Panc1 (cell line): Measurements from ENCODE around the gene PLEKHD1. TPM values are rescaled to one million over a fixed set of nuclear protein-coding genes. Genes with fewer than 3 reads are reported as not detected.

Source experiments
- ATAC-seq: fragments of 200-7000 bp; cut with Tn5 transposase; 2 replicates; pipeline ENCODE4 v1.9.1; 2020; ENCODE audit warnings: mild to moderate bottlenecking, moderate library complexity
- BruUV-seq: library from RNA; stranded (reverse); fragments of 400-500 nt; replicated peaks from 2 replicates; lab custom pipeline; 2021; lab: Mats Ljungman, UMichigan
- CTCF ChIA-PET: fragments of 300-600 bp; sonication (Branson Sonifier 250); formaldehyde crosslinking; loops from one replicate; lab custom pipeline; 2022; ENCODE audit warnings: antibody characterized with exemption; lab: Charles Lee
- POLR2A ChIA-PET: fragments of 300-600 bp; sonication (Branson Sonifier 250); formaldehyde crosslinking; loops from one replicate; lab custom pipeline; 2022; ENCODE audit warnings: antibody characterized with exemption; lab: Charles Lee
- DNase-seq: peaks from one replicate; pipeline ENCODE4 v3.0.0-alpha.2; 2010; ENCODE audit warnings: low read depth, low spot score
- H3K27ac ChIP-seq: 2 replicates; pipeline ENCODE4 v1.5.1; 2011; ENCODE audit warnings: mild to moderate bottlenecking, low read length, inconsistent platforms
- H3K27me3 ChIP-seq: fragments of 200-500 bp; sonication (Bioruptor generic); 2 replicates; pipeline ENCODE4 v1.6.0; 2014; ENCODE audit warnings: low read length, inconsistent platforms; ENCODE audit not compliant: control insufficient read depth, insufficient read depth
- H3K36me3 ChIP-seq: fragments of 200-500 bp; sonication (Bioruptor generic); 2 replicates; pipeline ENCODE4 v1.5.1; 2014; ENCODE audit warnings: inconsistent platforms, mild to moderate bottlenecking, low read length, moderate library complexity; ENCODE audit not compliant: control insufficient read depth, insufficient read depth
- H3K4me1 ChIP-seq: 2 replicates; pipeline ENCODE4 v1.5.1; 2011; ENCODE audit warnings: inconsistent platforms, mild to moderate bottlenecking, low read length, moderate library complexity; ENCODE audit not compliant: control insufficient read depth, insufficient read depth
- H3K4me3 ChIP-seq, 2 experiments: 2 replicates each; pipeline ENCODE4 v1.5.1; 2011 to 2012; ENCODE audit warnings: low read depth in 2 of 2, low read length in 2 of 2, mild to moderate bottlenecking in 2 of 2, inconsistent platforms in 1 of 2, moderate library complexity in 1 of 2
- H3K9me3 ChIP-seq: fragments of 200-500 bp; sonication (Bioruptor generic); 2 replicates; pipeline ENCODE4 v1.5.1; 2014; ENCODE audit warnings: low read depth, mild to moderate bottlenecking, inconsistent platforms, low read length, moderate library complexity; ENCODE audit not compliant: control insufficient read depth, insufficient read depth
- CTCF ChIP-seq: fragments of 450-650 bp; IDR thresholded peaks from 2 replicates; pipeline ENCODE4 v1.5.1; 2017; ENCODE audit warnings: mild to moderate bottlenecking
- POLR2AphosphoS5 ChIP-seq: IDR thresholded peaks from 2 replicates; pipeline ENCODE4 v1.6.1; 2012; ENCODE audit warnings: mild to moderate bottlenecking, low read depth, low read length, moderate library complexity
- REST ChIP-seq, 2 experiments: IDR thresholded peaks; 2 replicates each; pipeline ENCODE4 v1.6.1; 2011 to 2012; ENCODE audit warnings: low read depth in 2 of 2, control low read depth in 1 of 2, low read length in 1 of 2, mild to moderate bottlenecking in 1 of 2, moderate library complexity in 1 of 2; ENCODE audit not compliant: insufficient read depth in 1 of 2
- SIN3A ChIP-seq: IDR thresholded peaks from 2 replicates; pipeline ENCODE4 v1.6.1; 2012; ENCODE audit warnings: low read depth, mild to moderate bottlenecking, low read length, moderate library complexity, borderline replicate concordance; ENCODE audit not compliant: insufficient read depth
- TCF7L2 ChIP-seq: IDR thresholded peaks from 2 replicates; pipeline ENCODE4 v1.6.1; 2011; ENCODE audit warnings: mild to moderate bottlenecking, low read depth, low read length, inconsistent platforms
- in situ Hi-C: cut with HindIII; loops from 2 replicates; pipeline ENCODE4 v1.10.0; 2016; ENCODE audit warnings: low sequenced_read_pairs, low pct_unique_long_range_greater_than_20kb
- intact Hi-C: fragments of 100-400 bp; cut with micrococcal nuclease; formaldehyde crosslinking; loops from one replicate; pipeline ENCODE4 v1.10.0; 2022; ENCODE audit not compliant: unreplicated experiment
- total RNA-seq: library from RNA; stranded (reverse); gene quantifications from one replicate; pipeline ENCODE4 v1.2.1, GENCODE V29; 2021; ENCODE audit not compliant: unreplicated experiment

PLEKHD1 gene
- total RNA-seq, 1 experiment from 2014 or later, result 0.08 TPM

- Histone ChIP-seq H3K4me3 (no peak overlapping the region), H3K36me3 (no peaks in the 10 kb centered on the region), H3K27me3 (no peaks in the 10 kb centered on the region; the same call in 1 of the 2 replicates), H3K4me1 (no peaks in the 10 kb centered on the region), H3K9me3 (no peaks in the 10 kb centered on the region), H3K27ac (no peak overlapping the region)
- CTCF ChIA-PET, result no interaction called here
- TF ChIP-seq REST (IDR thresholded peaks at IDR 0.05; ENCODE audit: insufficient read depth in 1 of 2, low read depth in 2 of 2, low read length in 1 of 2) (no peak), TCF7L2 (no peak), SIN3A (no peak), CTCF (no peak), POLR2AphosphoS5 (no peak)
- ATAC-seq (no peak), DNase-seq (no peak)
- in situ Hi-C loops, result no loop called here
- BruUV-seq, result no TSS peak
- intact Hi-C loops, result no loop called here
- POLR2A ChIA-PET, result no interaction called here
Observed at GRCh38 chr14:69479696-69480095, 4.8 kb upstream of the PLEKHD1 start.

DNA sequence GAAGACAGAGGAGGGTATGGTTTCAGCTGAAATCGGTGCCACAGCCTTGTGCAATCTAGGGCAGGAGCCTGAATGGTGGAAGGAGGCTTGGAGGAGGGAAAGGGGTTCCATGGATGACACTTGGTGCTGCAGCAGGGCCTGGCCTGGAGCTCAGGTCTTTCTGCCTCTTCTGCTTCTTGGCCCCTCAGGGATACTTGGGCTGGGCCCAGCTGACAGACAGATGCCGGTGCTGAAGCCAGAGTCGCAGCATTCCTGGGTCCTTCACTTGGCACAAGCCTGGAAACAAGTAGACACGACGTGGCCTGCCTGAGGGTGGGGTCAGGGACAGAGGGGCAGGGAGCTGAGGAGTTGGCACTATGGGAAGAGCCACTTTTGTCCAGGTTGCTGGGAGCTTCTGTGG lies 4.4 kb upstream of the PLEKHD1 start:
- Histone ChIP-seq H3K36me3 (no peaks in the 10 kb centered on the region), H3K27ac (no peak overlapping the region), H3K4me1 (no peaks in the 10 kb centered on the region), H3K4me3 (no peak overlapping the region), H3K27me3 (no peaks in the 10 kb centered on the region; the same call in 1 of the 2 replicates), H3K9me3 (no peaks in the 10 kb centered on the region)
- ATAC-seq, result no peak
- in situ Hi-C loops (no loop called here), intact Hi-C loops (no loop called here)
- BruUV-seq, result no TSS peak
- no peak for DNase-seq
- no peak for TF ChIP-seq REST (IDR thresholded peaks at IDR 0.05; ENCODE audit: insufficient read depth in 1 of 2, low read depth in 2 of 2, low read length in 1 of 2)
- TF ChIP-seq CTCF, result no peak
- TF ChIP-seq POLR2AphosphoS5, result no peak
- TF ChIP-seq TCF7L2, result no peak
- no peak for TF ChIP-seq SIN3A
- POLR2A ChIA-PET, result no interaction called here
- CTCF ChIA-PET, result no interaction called here
